A549 treated with DMSO at 1 μM for 4 hours (cell line): ENCODE measurements around the gene ZKSCAN7. TPM values are rescaled to one million over a fixed set of nuclear protein-coding genes. Genes with fewer than 3 reads are reported as not detected.

Experiments
- total RNA-seq: library from RNA; stranded (reverse); fragments of 200-300 nt; extraction: Qiagen RNA extraction; gene quantifications from 5 replicates; pipeline ENCODE4 v1.2.3, GENCODE V29; 2022; ENCODE audit warnings: low read depth

The ZKSCAN7 gene
- total RNA-seq, result not detected in 5 replicates

DNA sequence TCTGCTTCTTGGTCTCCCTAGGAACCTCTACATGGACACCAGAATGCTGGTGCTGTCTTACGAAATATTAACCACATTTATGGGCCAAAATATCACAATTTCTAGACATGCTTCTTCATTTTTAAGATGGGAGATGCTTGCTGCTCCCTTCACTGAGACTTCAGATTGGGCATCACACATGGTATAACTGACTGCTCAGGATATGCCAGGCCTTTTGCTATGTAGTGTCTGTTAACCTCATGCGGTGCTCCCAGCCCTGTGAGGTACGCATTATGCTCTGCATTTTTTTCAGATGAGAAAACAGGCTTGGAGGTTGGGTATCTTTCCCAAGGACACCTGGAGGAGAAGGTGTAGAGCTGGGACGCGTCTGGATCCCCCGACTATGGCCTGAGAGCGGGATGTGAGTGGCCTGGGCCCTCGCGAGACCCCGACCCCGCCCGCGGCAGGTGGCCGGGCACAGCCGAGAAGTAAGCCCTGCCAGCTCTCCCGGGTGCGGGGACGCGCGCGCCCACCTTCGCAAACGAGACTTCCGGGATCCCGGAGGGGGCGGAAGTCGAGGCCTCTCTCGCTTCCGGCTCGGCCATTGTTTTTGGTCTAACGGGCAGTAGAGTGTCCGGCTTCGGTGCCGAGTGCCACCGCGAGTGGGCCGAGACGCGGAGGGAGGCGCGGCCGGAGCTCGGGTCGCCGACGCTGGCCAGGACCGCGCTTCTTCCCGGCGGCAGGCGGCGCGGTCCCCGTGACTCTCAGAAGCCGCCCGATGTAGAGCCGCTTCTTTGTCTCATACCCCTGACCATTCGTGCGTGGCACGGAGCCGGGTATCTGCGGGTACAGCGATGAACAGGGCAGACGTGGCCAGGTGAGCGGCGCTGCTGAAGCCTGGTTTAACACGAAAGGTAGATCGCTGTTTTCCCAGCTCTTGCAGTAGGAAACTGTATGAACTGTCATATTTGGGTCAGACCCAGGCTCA lies at the start of gene ZKSCAN7:
TSS of gene ZKSCAN7 (plus strand) at position 568 of the 967 bp plus-strand sequence. CDS start 1,855 bp downstream, outside the sequence.

DNA sequence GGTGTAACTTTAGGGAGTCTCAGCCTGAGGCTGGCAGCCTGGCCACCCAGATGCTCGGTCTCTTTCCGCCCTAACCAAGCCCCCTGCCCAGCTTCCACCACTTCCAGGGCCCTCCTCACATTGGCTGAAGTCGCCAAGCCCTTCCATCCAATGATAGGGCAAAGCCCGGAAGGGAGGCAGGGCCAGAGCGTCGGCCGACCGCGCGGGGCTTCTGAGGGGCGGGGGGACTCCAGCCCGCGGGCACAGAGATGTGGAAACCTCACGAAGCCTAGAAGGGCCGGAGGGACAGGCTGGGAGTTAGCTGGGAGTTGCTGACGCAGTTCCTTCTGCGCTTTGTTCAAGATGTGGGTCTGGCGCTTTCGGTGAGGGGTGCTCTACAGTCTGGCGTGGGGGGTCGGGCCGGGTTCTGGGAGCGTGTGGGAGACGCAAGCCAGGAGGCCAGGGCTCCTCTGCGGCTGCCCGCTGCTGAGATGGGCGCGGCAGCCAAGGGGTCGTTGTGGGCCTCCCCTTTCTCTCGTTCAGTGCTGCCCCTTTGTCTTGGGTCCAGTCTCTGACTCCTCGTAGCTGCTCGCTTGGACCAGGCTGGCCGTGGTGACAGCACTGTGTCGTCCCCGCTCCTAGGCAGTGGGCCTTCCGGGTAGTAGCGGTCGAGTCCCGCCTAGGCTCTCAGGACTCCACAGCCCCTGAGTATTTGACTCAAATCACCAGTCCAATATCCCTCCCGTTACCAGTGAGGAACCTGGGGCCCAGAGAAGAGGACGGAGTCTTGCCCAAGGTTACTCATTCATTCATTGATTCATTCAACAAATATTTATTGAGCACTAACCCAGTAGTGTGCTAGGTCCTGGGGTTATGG lies 29.9 kb downstream of the ZKSCAN7 start, which contains the start of gene ZNF660:
TSS of gene ZNF660 (plus strand) at position 319 of the 856 bp plus-strand sequence. CDS start 9,230 bp downstream, outside the sequence.

Other genes starting within 250 kb of the ZKSCAN7 start
- 7.0 to 9.2 TPM (median 8.2 TPM) in 5 replicates for gene TCAIM, start 216.4 kb upstream of the ZKSCAN7 start, total RNA-seq
- 2.5 to 3.6 TPM (median 3.2 TPM) in 5 replicates for gene ZNF445, start 77.5 kb upstream of the ZKSCAN7 start, total RNA-seq
- not detected in 5 replicates for gene ZNF660, start 29.8 kb downstream of the ZKSCAN7 start, total RNA-seq
- 1.5 to 2.1 TPM (median 1.9 TPM) in 5 replicates for gene ZNF197, start 69.8 kb downstream of the ZKSCAN7 start, total RNA-seq
- gene ZNF35, start 93.5 kb downstream of the ZKSCAN7 start, total RNA-seq, result 4.9 to 7.6 TPM (median 5.8 TPM) in 5 replicates
- gene ZNF502, start 157.5 kb downstream of the ZKSCAN7 start, total RNA-seq, result 1.5 to 2.6 TPM (median 1.7 TPM) in 5 replicates
- gene ZNF501, start 174.4 kb downstream of the ZKSCAN7 start, total RNA-seq, result not detected in 5 replicates
- 9.0 to 19.0 TPM (median 16.4 TPM) in 5 replicates for gene KIAA1143, start 206.4 kb downstream of the ZKSCAN7 start, total RNA-seq
- 8.6 to 10.2 TPM (median 9.1 TPM) in 5 replicates for gene KIF15, start 206.6 kb downstream of the ZKSCAN7 start, total RNA-seq